ENCODE measurements around the gene SLC22A1. TPM values are rescaled to one million over a fixed set of nuclear protein-coding genes. Genes with fewer than 3 reads are reported as not detected.
"Not testable (repeated sequence)": the region's sequence is repeated elsewhere in the genome, so short reads cannot be mapped to it uniquely, and the experiment has no call there.

Gene SLC22A1
- polyA plus RNA-seq, 2 donors: 0.13 to 0.43 TPM

GRCh38 chr6:160163425-160163824, 41.8 kb downstream of the SLC22A1 start:
- Histone ChIP-seq H3K9me3 (ENCODE audit: control insufficient read depth in 2 of 2, insufficient read depth in 1 of 2, low read depth in 1 of 2, low read length in 1 of 2) (peaks cover 0 to 3% of the 10 kb centered on the region in 2 donors), H3K27ac (ENCODE audit: low read depth in 2 of 2, low read length in 1 of 2) (no peak overlapping the region), H3K4me3 (ENCODE audit: low read depth in 1 of 2, low read length in 2 of 2) (no peak overlapping the region), H3K36me3 (ENCODE audit: control insufficient read depth in 2 of 2, insufficient read depth in 2 of 2, low read length in 1 of 2) (no peaks in the 10 kb centered on the region), H3K4me1 (ENCODE audit: control insufficient read depth in 2 of 2, insufficient read depth in 2 of 2, low read length in 1 of 2) (no peaks in the 10 kb centered on the region), H3K27me3 (ENCODE audit: control insufficient read depth in 1 of 2, insufficient read depth in 2 of 2, low read length in 2 of 2) (no peaks in the 10 kb centered on the region)
- 73 to 76% methylated on average over 8 of the region's 8 CpGs for WGBS, 2 donors

- WGBS, 2 donors: 59 to 63% methylated on average over 7 of the region's 7 CpGs
- peaks cover 0 to 3% of the 10 kb centered on the region in 2 donors for H3K9me3 ChIP-seq (ENCODE audit: control insufficient read depth in 2 of 2, insufficient read depth in 1 of 2, low read depth in 1 of 2, low read length in 1 of 2)
- H3K4me1 ChIP-seq (ENCODE audit: control insufficient read depth in 2 of 2, insufficient read depth in 2 of 2, low read length in 1 of 2): no peaks in the 10 kb centered on the region
- H3K27me3 ChIP-seq (ENCODE audit: control insufficient read depth in 1 of 2, insufficient read depth in 2 of 2, low read length in 2 of 2): no peaks in the 10 kb centered on the region
- no peak overlapping the region for H3K4me3 ChIP-seq (ENCODE audit: low read depth in 1 of 2, low read length in 2 of 2)
- H3K36me3 ChIP-seq (ENCODE audit: control insufficient read depth in 2 of 2, insufficient read depth in 2 of 2, low read length in 1 of 2): no peaks in the 10 kb centered on the region
- H3K27ac ChIP-seq (ENCODE audit: low read depth in 2 of 2, low read length in 1 of 2): no peak overlapping the region
Measured at GRCh38 chr6:160163912-160164311, 42.3 kb downstream of the SLC22A1 start.

- not testable (repeated sequence) for H3K9me3 ChIP-seq (ENCODE audit: control insufficient read depth in 2 of 2, insufficient read depth in 1 of 2, low read depth in 1 of 2, low read length in 1 of 2); H3K27me3 ChIP-seq (ENCODE audit: control insufficient read depth in 1 of 2, insufficient read depth in 2 of 2, low read length in 2 of 2); H3K4me1 ChIP-seq (ENCODE audit: control insufficient read depth in 2 of 2, insufficient read depth in 2 of 2, low read length in 1 of 2); H3K36me3 ChIP-seq (ENCODE audit: control insufficient read depth in 2 of 2, insufficient read depth in 2 of 2, low read length in 1 of 2); H3K4me3 ChIP-seq (ENCODE audit: low read depth in 1 of 2, low read length in 2 of 2); H3K27ac ChIP-seq (ENCODE audit: low read depth in 2 of 2, low read length in 1 of 2)
- whole genome bisulfite sequencing, 2 donors: 76 to 90% methylated on average over 3 of the region's 3 CpGs
Measured at GRCh38 chr6:160165928-160166327, 44.3 kb downstream of the SLC22A1 start.

GRCh38 chr6:160167604-160168399, 46.2 kb downstream of the SLC22A1 start:
- no peak overlapping the region for H3K27ac ChIP-seq (ENCODE audit: low read depth in 2 of 2, low read length in 1 of 2)
- WGBS, 2 donors: 73% methylated on average over 7 of the region's 7 CpGs

GRCh38 chr6:160170018-160170680, 48.5 kb downstream of the SLC22A1 start:
- Histone ChIP-seq H3K27me3 (ENCODE audit: control insufficient read depth in 1 of 2, insufficient read depth in 2 of 2, low read length in 2 of 2) (no peaks in the 10 kb centered on the region), H3K27ac (ENCODE audit: low read depth in 2 of 2, low read length in 1 of 2) (no peak overlapping the region), H3K4me1 (ENCODE audit: control insufficient read depth in 2 of 2, insufficient read depth in 2 of 2, low read length in 1 of 2) (no peaks in the 10 kb centered on the region), H3K4me3 (ENCODE audit: low read depth in 1 of 2, low read length in 2 of 2) (no peak overlapping the region), H3K9me3 (ENCODE audit: control insufficient read depth in 2 of 2, insufficient read depth in 1 of 2, low read depth in 1 of 2, low read length in 1 of 2) (peaks cover 0 to 3% of the 10 kb centered on the region in 2 donors), H3K36me3 (ENCODE audit: control insufficient read depth in 2 of 2, insufficient read depth in 2 of 2, low read length in 1 of 2) (no peaks in the 10 kb centered on the region)
- WGBS, 2 donors: 54 to 60% methylated on average over 6 of the region's 6 CpGs

More at GRCh38 chr6:160167604-160168399, 46.2 kb downstream of the SLC22A1 start:
- Histone ChIP-seq H3K4me1 (ENCODE audit: control insufficient read depth in 2 of 2, insufficient read depth in 2 of 2, low read length in 1 of 2) (no peaks in the 10 kb centered on the region), H3K4me3 (ENCODE audit: low read depth in 1 of 2, low read length in 2 of 2) (no peak overlapping the region), H3K27me3 (ENCODE audit: control insufficient read depth in 1 of 2, insufficient read depth in 2 of 2, low read length in 2 of 2) (no peaks in the 10 kb centered on the region), H3K36me3 (ENCODE audit: control insufficient read depth in 2 of 2, insufficient read depth in 2 of 2, low read length in 1 of 2) (no peaks in the 10 kb centered on the region), H3K9me3 (ENCODE audit: control insufficient read depth in 2 of 2, insufficient read depth in 1 of 2, low read depth in 1 of 2, low read length in 1 of 2) (peaks cover 0 to 3% of the 10 kb centered on the region in 2 donors)

GRCh38 chr6:160172704-160173103, 51.1 kb downstream of the SLC22A1 start:
- H3K9me3 ChIP-seq (ENCODE audit: control insufficient read depth in 2 of 2, insufficient read depth in 1 of 2, low read depth in 1 of 2, low read length in 1 of 2): no peaks in the 10 kb centered on the region
- H3K4me3 ChIP-seq (ENCODE audit: low read depth in 1 of 2, low read length in 2 of 2): no peak overlapping the region
- no peaks in the 10 kb centered on the region for H3K36me3 ChIP-seq (ENCODE audit: control insufficient read depth in 2 of 2, insufficient read depth in 2 of 2, low read length in 1 of 2)
- no peaks in the 10 kb centered on the region for H3K27me3 ChIP-seq (ENCODE audit: control insufficient read depth in 1 of 2, insufficient read depth in 2 of 2, low read length in 2 of 2)
- no peak overlapping the region for H3K27ac ChIP-seq (ENCODE audit: low read depth in 2 of 2, low read length in 1 of 2)
- 91 to 93% methylated on average over 5 of the region's 5 CpGs for WGBS, 2 donors
- no peaks in the 10 kb centered on the region for H3K4me1 ChIP-seq (ENCODE audit: control insufficient read depth in 2 of 2, insufficient read depth in 2 of 2, low read length in 1 of 2)

GRCh38 chr6:160173806-160174527, 52.4 kb downstream of the SLC22A1 start:
- 57% methylated on average over 9 of the region's 9 CpGs for WGBS, 2 donors
- no peak overlapping the region for H3K27ac ChIP-seq (ENCODE audit: low read depth in 2 of 2, low read length in 1 of 2)
- H3K4me3 ChIP-seq (ENCODE audit: low read depth in 1 of 2, low read length in 2 of 2): no peak overlapping the region
- no peaks in the 10 kb centered on the region for H3K9me3 ChIP-seq (ENCODE audit: control insufficient read depth in 2 of 2, insufficient read depth in 1 of 2, low read depth in 1 of 2, low read length in 1 of 2)
- no peaks in the 10 kb centered on the region for H3K27me3 ChIP-seq (ENCODE audit: control insufficient read depth in 1 of 2, insufficient read depth in 2 of 2, low read length in 2 of 2)
- no peaks in the 10 kb centered on the region for H3K4me1 ChIP-seq (ENCODE audit: control insufficient read depth in 2 of 2, insufficient read depth in 2 of 2, low read length in 1 of 2)
- no peaks in the 10 kb centered on the region for H3K36me3 ChIP-seq (ENCODE audit: control insufficient read depth in 2 of 2, insufficient read depth in 2 of 2, low read length in 1 of 2)

- H3K9me3 ChIP-seq (ENCODE audit: control insufficient read depth in 2 of 2, insufficient read depth in 1 of 2, low read depth in 1 of 2, low read length in 1 of 2): no peaks in the 10 kb centered on the region
- H3K27ac ChIP-seq (ENCODE audit: low read depth in 2 of 2, low read length in 1 of 2): no peak overlapping the region
- WGBS, 2 donors: 37% methylated on average over 2 of the region's 2 CpGs
- H3K36me3 ChIP-seq (ENCODE audit: control insufficient read depth in 2 of 2, insufficient read depth in 2 of 2, low read length in 1 of 2): no peaks in the 10 kb centered on the region
- H3K27me3 ChIP-seq (ENCODE audit: control insufficient read depth in 1 of 2, insufficient read depth in 2 of 2, low read length in 2 of 2): no peaks in the 10 kb centered on the region
- H3K4me1 ChIP-seq (ENCODE audit: control insufficient read depth in 2 of 2, insufficient read depth in 2 of 2, low read length in 1 of 2): no peaks in the 10 kb centered on the region
- no peak overlapping the region for H3K4me3 ChIP-seq (ENCODE audit: low read depth in 1 of 2, low read length in 2 of 2)
Measured at GRCh38 chr6:160174681-160175080, 53.1 kb downstream of the SLC22A1 start.

GRCh38 chr6:160177220-160177619, 55.6 kb downstream of the SLC22A1 start:
- Histone ChIP-seq H3K27me3 (ENCODE audit: control insufficient read depth in 1 of 2, insufficient read depth in 2 of 2, low read length in 2 of 2) (no peaks in the 10 kb centered on the region), H3K27ac (ENCODE audit: low read depth in 2 of 2, low read length in 1 of 2) (no peak overlapping the region), H3K36me3 (ENCODE audit: control insufficient read depth in 2 of 2, insufficient read depth in 2 of 2, low read length in 1 of 2) (no peaks in the 10 kb centered on the region), H3K4me3 (ENCODE audit: low read depth in 1 of 2, low read length in 2 of 2) (no peak overlapping the region), H3K4me1 (ENCODE audit: control insufficient read depth in 2 of 2, insufficient read depth in 2 of 2, low read length in 1 of 2) (no peaks in the 10 kb centered on the region), H3K9me3 (ENCODE audit: control insufficient read depth in 2 of 2, insufficient read depth in 1 of 2, low read depth in 1 of 2, low read length in 1 of 2) (no peaks in the 10 kb centered on the region)
- WGBS, 2 donors: 42% methylated on average over 2 of the region's 2 CpGs
